Measurements from ENCODE around the gene PFDN5. TPM values are rescaled to one million over a fixed set of nuclear protein-coding genes. Genes with fewer than 3 reads are reported as not detected.

The PFDN5 gene
- total RNA-seq, 1 donor from 2014 or later = 359 TPM

DNA sequence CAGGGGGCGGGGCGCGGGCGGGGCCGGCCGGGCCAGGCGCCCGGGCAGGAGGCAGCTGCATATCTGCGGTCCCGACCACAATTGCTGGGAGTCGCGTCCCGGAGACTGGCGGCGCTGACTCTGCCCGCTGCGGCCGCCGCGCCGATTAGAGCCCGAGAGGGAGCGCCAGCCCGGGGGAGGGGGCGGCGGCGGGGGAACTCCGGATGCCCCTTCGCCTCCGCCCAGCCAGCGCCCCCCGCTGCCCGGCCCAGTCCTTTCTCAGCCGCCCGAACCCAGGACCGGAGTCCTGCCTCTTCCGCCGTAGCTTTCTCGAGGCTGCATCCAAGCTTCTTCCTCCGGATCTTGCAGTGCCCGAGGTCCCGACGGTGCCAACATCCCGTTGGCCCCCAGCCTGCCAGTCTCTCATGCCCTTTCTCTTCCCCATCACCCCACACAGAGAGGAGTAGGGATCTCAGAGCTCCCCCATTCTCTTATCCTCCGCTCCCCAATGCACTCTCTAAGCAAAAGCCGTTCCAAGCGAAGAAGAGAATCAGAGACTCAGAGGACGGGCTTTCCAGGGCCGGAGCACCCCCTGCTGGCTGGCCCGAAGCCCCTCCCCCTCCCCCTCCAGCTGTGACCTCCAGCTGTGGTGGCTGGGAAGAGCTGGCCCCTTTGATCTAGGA is 49.6 kb downstream of the PFDN5 start:
- intact Hi-C loops (cut with DNase I) = loop anchor here (1.0 kb wide), 1 partner anchor 21 kb away; no protein-coding TSS in a partner anchor

DNA sequence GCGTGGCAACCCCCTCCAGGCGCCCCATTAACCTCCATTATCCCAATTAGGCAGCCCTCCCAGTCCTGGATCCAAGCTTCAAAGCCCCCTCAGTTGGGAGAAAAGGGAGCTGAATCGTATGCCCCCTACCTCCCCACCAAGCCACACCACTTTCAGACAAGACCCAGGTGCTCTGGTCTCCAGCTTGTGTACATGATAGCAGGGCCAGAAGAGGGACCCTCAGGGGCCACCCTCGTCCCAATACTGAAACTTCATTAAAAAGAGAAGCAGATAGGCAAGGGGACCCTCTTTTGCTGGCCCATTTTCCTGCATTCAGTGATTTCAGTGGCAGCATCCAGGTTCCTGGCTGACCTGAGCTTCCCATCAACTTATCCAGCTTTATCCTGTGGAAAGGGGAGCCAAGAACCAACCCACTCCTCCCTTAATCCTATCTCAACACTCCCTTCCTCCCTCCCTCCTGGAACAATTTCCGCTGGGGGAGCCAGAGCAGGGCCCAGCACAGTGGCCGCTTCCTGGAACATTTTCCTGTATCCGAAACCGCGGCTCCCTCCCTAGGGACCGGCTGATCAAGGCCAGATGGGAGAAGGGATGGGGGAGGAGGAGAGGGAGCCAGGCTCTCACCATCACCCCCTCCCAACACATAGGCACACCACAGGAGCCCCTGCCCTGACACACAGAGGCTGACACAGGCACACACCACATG is 50.3 kb downstream of the PFDN5 start:
- ATAC-seq (ENCODE audit: poor library complexity) = peak; percentile 44
- intact Hi-C loops (cut with DNase I) = loop anchor here (1.0 kb wide), 1 partner anchor 21 kb away; no protein-coding TSS in a partner anchor
- peak; percentile 70 for DNase-seq

More for the DNA sequence above, 49.6 kb downstream of the PFDN5 start:
- DNase-seq (peak; percentile 85), ATAC-seq (ENCODE audit: poor library complexity) (peak; percentile 98)

DNA sequence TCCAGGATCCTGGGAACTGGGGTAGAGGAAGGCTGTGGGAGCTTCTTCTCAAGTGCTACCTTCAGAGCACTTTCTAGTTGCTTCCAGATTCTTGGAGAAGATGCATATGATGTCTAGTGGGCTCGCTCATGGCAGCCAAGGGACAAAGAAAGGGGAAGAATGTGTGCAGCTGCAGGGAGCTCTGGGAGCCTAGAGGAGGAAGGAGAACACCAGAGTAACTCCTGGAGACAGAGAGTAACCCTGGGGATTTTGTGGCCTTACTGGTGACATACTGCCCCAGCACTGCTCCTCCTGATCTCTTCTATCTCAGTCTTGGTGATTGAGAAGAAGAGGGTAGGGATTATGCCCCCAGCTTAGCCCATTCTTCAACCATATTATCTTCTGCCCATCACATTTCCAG is 51.1 kb downstream of the PFDN5 start:
- DNase-seq = no peak
- intact Hi-C loops (cut with DNase I) = no loop called here

DNA sequence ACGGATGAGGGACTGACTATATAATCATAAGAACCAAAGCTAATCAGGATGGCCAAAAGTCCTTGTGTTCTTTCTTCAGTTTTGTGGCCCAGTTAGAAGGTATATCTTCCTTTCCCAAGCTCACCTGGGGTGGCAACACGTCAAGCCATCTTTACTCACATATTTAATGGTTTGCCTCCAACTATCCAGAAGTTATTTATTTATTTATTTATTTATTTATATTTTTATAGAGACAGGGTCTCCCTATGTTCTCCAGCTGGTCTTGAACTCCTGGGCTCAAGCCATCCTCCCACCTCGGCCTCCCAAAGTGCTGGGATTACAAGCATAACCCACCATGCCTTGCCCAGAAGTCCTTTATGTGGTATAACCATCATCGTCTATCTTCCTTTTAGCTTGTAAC is 52.6 kb downstream of the PFDN5 start:
- intact Hi-C loops (cut with DNase I) = no loop called here
- ATAC-seq (ENCODE audit: poor library complexity) (no peak), DNase-seq (no peak)

More for the DNA sequence above, 51.1 kb downstream of the PFDN5 start:
- ATAC-seq (ENCODE audit: poor library complexity) = no peak

Other genes with a start within 250 kb of the PFDN5 start
- gene TNS2, start 245.5 kb upstream of the PFDN5 start, total RNA-seq = 107 TPM
- 37.8 TPM for gene SPRYD3, start 216.2 kb upstream of the PFDN5 start, total RNA-seq
- 50.2 TPM for gene IGFBP6, start 197.9 kb upstream of the PFDN5 start, total RNA-seq
- gene SOAT2, start 192.1 kb upstream of the PFDN5 start, total RNA-seq = not detected
- gene ZNF740, start 114.8 kb upstream of the PFDN5 start, total RNA-seq = 29.4 TPM
- gene CSAD, start 114.6 kb upstream of the PFDN5 start, total RNA-seq = 8.2 TPM
- gene ITGB7, start 88.3 kb upstream of the PFDN5 start, total RNA-seq = 0.97 TPM
- gene RARG, start 63.3 kb upstream of the PFDN5 start, total RNA-seq = 15.4 TPM
- 0.81 TPM for gene ESPL1, start 27.2 kb upstream of the PFDN5 start, total RNA-seq
- gene MYG1, start 4.2 kb downstream of the PFDN5 start, total RNA-seq = 37.0 TPM
- gene AAAS, start 26.1 kb downstream of the PFDN5 start, total RNA-seq = 40.9 TPM
- gene SP7, start 40.8 kb downstream of the PFDN5 start, total RNA-seq = not detected
- 26.3 TPM for gene SP1, start 84.6 kb downstream of the PFDN5 start, total RNA-seq
- not detected for gene AMHR2, start 128.3 kb downstream of the PFDN5 start, total RNA-seq
- 46.0 TPM for gene PRR13, start 146.2 kb downstream of the PFDN5 start, total RNA-seq
- gene PCBP2, start 156.6 kb downstream of the PFDN5 start, total RNA-seq = 503 TPM
- gene MAP3K12, start 203.9 kb downstream of the PFDN5 start, total RNA-seq = 5.5 TPM
- 10.8 TPM for gene TARBP2, start 205.7 kb downstream of the PFDN5 start, total RNA-seq
- not detected for gene NPFF, start 211.9 kb downstream of the PFDN5 start, total RNA-seq

Data from Right ventricle myocardium superior (tissue), 1 donor.